HG03342 (cell line): ENCODE measurements around the gene DPYD.
A peak's percentile ranks its signal among the peaks of the same experiment; 100 is the strongest.
"Not testable (repeated sequence)": the region's sequence is repeated elsewhere in the genome, so short reads cannot be mapped to it uniquely, and the experiment has no call there.

Experiments
- ATAC-seq: cut with Tn5 transposase; IDR thresholded peaks from one replicate; pipeline ENCODE4 v1.9.1; 2021; ENCODE audit warnings: mild to moderate bottlenecking, moderate library complexity; ENCODE audit not compliant: unreplicated experiment

Gene DPYD

DNA sequence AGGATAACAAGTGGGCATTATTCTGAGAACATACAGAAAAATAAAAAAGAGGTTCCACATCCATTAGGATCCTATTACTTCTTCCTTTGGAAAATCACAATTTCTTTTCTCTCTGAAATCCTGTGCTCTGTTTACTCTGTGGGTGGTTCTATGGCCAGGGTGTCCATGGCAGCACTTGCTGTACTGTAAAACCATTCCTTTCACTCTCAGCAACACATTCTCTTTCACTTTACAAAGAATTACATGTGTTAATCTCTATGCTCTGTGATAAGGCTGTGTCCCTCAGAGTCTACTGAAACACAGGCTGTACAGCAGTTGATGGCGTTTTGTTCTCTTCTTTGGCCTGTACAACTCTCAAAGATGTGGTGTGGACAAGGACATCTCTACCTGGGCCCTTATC lies 675.2 kb downstream of the DPYD start:
- no peak for ATAC-seq

DNA sequence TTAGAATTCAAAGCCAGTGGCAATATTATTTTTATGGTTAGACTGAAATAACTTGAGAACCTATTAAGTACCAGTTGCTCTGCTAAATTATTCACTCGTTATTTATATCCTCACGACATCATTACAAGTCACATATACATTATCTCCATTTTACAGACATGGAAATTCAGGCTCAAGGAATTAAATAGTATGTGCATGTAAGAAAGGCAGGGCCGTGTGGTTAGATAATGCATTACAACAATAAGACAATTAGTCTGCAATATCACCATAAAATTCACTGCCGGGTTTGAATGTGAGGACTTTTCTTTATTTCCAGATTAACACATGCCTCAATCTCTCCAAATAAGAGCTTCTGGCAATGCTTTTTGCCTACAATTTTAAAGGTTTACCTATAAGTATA lies 675.8 kb downstream of the DPYD start:
- no peak for ATAC-seq

DNA sequence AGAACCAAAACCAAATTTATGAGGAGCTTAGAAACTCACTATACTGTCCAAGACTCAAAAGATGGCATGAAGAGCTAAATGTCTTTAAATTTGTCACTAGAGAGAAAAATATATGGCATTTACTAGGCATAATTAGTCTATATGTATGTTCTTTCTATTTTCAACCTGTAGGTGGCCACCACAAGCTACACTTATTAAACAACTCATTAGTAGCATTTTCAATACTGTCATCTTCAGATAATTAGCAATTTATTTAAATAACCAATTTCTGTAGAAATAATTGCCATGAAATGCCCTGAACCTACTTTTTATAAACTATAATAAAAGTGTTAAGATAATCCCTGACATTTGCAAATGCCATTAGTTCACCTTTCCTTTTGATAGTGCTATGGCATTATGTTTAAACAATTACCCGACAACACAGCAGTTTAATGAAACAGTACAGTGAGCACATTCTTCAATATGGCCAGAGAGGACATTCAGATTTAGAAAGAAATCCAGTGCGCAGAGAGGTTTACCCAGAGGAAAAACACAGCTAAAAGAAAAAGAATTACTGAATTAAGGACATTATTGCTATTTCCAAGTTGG lies 676.8 kb downstream of the DPYD start:
- ATAC-seq = peak; percentile 83

DNA sequence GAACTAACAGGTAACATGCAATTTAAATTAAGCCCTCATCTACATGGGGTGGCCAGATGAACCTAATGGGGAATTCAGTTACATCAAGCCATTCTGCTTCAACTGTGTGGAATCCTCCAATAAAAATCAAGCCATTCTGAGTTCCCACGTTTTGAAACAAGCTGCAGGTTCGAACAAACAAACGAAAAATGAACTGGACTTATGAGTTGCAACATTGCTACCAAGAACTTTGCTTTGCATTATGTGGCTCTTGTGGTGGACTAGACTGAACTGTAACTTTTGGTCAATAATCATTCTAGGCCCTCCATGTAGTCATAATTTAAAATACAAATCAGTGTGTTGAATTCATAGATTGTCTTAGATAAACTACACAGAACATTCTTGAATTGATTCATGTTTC lies 682.0 kb downstream of the DPYD start:
- no peak for ATAC-seq

DNA sequence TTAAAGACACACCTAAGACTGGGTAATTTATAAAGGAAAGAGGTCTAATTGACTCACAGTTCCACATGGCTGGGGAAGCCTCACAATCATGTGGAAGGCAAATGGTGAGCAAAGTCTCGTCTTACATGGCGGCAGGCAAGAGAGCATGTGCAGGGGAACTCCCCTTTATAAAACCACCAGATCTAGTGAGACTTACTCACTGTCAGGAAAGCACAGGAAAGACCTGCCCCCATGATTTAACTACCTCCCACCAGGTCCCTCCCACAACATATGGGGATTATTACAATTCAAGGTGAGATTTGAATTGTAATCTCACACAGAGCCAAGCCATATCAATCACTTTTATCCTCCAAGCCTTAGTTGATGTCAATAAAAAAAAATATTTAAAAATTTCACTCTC lies 689.5 kb downstream of the DPYD start:
- not testable (repeated sequence) for ATAC-seq

DNA sequence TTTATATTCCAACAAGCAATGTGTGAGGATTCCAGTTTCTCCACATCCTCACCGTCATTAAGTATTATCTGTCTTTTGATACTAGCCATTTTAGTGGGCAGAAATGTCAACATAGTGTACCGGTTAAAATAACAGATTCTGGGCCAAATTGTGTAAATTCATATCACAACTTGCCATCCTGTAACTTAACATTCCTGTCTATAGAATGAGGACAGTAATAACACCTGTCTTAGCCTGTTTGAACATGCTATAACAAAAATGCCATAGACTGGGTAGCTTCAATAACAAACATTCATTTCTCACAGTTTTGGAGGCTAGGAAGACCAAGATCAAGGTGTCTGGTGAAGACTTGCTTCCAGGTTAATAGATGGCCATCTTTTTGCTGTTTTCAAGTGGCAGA lies 708.2 kb downstream of the DPYD start:
- no peak for ATAC-seq

DNA sequence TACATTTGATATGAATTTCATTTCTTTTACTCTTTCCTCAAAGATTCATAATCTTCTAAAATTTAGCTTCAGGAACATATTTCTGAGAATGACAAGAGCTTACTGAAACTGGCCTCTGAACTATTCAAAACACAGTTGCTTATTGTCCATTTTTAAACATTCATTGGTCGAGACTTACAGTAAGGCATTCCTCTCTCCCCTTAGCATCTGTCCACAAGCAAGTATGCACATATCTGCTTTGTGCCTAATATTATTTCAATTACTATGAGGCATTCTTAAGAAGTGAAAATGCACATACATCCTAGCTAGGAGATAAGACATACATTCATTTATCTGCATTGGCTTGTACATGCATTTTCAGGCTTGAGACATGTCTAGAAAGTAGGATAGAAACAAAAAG lies 710.5 kb downstream of the DPYD start:
- no peak for ATAC-seq

DNA sequence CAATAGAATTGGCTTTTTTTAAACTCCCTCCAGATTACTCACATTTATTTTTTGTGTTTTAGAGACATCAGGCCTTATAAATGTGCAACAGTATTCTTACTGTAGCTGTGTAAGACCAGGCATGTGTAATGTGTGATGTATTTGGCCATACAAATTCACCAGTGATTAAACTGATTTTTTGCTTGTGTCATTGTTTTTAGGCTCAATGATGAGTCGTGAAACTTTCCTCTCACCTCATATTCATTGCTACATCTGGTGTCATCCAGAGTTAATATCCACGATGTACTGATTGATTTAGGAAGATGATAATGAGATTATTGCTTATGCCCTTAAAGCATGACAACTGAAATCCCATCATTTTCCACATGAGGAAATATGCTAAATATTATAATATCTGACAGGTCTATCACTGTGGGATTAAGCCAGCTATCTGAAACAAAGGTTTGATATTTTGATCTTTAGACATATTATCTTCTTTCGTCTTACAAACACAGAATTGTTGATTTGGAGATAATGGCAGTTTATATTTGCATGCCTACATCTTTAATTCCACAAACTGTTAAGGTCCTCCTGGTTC lies 711.4 kb downstream of the DPYD start:
- ATAC-seq = no peak

DNA sequence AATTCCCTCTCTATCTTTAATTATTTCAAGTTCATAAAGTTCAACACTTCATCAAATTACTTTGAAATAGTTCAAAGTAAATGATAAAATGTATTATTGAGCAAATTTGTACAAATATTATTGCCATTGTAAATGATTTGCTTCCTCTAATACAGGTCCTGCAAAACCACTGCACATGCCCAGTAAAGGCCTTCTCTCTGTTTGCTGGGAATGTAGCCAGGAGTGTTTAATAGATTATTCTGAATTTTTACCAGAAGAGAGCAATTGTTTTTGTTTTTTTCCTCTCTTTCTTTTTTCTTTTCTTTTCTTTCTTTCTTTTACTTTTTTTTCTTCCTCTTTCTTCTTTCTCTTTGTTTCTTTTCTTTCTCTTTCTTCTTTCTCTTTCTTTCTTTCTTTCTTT lies 713.0 kb downstream of the DPYD start:
- no peak for ATAC-seq

DNA sequence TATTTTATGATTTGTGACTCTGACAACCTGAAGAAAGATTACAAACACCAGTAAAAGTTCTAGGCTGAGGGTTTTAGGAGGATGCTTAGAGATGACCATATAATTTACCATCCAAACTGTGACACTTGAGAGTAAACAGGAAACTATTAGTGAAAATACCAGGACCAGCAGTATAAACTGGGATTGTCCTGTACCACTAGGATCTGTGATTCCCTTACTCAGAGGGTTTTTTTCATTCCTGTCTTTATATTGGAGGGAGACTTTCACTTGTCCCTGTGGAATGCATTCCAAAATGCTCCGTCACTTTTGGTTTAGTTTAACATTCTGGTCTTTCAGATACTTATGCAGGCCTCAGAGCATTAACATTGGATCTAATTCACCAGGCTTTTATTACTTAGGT lies 716.4 kb downstream of the DPYD start:
- no peak for ATAC-seq

DNA sequence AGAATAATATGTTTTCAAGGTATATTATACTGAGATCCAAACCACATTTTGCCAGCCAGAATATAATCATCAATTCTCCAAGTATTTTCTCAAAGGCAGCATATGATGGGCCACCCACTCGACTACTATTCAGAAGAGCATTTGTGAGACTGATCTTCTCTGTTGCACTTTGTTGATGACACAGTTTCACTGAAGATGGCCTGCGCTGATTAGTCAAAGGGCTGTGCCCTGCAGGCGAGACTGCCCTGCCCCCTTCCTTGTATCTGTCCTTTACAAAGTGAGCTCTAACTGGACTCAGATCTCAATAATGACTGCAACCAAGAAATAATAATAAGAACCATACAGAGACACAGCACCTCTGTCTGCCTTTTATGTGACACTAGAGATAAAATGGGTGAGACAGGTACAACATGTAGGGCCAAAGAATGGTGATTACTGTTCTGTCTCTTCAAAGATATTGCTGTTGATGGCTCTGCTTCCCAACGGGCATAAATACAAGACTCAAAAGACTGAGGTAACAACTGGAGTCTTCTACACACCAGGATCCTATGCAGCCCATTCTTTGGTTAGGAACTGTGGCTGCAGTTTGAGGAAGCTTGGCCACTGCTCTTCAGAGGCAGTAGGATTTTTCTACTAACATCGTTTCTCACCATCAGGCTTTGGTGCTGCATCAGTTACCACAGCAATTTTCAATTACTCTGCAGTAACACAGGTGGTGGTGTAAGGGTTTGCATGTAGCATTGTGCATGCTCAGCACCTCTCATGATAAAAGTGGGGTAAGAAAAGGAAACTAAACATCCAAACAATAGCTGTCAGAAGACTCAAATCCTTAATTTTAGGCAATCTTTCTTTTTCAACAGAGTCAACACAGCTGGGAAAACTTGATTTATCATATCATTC lies 718.1 kb downstream of the DPYD start:
- ATAC-seq = no peak

DNA sequence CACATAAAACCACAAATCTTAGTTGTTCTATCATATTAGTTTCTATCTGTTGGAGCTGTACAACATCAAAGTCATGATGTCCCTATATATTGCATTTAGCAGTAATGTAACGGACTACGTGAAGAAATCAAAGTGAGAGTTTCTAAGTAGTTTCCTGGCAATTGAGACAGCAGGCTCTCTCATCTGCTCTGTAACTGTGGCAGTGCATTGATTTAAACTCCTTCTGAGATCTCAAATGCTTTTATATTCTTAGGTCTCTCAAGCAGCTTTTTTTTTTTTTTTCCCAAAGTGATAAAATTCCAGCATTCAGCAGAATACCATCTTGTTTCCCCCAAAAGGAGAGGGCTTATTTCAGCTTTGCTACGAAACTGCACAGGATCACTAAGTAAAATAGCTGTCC lies 719.2 kb downstream of the DPYD start:
- no peak for ATAC-seq

DNA sequence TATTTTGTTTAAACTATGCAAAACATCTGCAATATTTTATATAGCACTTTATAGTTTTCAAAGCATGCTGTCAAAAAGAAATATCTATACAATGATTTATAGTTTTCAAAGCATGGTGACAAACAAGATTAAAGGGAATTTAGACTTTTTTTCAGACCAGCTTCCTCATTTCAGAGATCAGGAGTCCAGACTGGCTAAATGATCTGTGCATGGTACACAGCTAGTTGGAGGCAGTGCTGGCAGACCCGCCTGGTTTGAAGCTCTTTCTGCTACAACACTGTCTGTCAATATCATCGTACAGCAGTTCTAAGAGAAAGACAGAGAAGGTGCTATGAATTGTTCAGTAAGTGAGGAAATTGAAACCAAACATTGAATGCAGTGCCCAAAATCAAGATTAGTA lies 720.2 kb downstream of the DPYD start:
- no peak for ATAC-seq

DNA sequence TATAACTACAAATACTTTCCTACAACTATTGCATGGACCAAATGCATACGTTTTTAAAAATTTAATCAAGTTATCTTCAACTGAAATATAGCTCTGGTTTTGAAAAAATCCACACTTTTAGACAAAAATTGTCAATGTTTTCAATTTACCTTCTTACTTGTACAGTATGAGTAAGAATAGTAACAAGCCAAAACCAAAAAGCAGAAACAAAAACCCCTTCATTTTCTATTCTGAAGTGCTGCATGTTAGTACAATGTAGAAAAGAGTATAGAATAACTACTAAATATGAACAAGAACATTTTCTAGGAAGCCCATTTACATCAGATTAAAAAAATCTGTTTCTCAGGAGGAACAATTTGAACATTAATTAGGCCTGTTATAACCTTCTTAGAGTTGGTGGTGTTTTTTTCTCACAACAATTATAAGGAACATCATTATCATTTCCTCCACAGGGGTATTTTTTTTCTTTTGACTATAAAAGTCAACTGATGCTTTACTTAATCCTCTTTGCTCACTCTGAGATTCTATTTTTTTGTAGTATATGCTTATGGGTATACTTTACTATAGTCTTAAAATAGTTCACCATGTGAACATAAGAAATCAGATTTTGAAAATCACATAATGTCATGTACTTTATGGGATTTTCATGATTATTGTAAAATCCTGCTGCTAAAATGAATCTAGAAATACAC lies 723.9 kb downstream of the DPYD start:
- no peak for ATAC-seq

DNA sequence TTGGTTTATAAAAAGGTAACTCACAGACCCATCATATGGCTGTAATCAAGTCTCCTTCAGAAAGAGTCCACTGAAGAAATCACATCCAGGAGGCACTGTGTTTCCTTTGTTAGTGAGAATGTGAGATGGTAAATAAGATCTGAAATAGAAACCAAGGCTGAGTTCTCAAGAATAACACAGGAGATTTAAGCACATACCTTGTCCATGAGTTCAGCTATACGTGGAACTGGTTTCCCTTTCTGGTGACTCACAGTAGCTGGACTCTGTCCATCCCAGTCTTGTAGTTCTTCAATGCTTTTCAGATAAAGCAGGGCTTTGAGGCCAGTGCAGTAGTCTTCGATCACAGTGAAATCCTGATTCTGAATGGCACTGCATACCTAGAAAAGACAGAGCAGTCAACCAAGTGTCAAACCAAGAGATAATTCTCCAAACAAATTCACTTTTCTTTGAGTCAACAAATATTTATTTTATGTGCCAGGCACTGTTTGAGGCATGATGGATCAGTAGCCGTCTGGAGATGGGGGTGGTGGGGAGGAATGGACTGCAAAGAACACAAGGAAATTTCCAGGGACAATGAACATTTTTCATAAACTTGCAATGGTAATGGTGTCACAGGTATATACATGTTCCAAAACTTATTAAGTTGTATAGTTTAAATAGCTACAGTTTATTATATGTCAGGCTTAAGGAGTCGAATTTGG lies 727.8 kb downstream of the DPYD start:
- ATAC-seq = no peak

DNA sequence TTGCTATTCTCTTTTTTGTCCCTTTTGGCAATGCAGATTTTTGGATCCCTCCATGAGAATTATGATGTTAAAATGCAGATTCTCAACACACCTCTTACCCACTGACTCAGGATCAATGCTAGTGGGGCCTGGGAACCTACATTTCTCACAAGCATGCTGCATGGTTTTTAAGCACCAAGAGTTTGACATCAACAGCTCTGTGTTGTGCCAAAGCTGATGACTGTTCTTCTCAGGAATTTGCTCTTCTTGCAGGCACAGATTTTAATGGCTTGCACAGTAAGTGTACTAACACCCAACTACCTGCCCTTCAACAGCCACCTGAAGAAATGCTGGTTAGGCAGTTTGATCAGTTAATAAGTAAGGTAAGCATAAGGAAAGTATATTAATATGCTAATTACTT lies 730.5 kb downstream of the DPYD start:
- no peak for ATAC-seq

DNA sequence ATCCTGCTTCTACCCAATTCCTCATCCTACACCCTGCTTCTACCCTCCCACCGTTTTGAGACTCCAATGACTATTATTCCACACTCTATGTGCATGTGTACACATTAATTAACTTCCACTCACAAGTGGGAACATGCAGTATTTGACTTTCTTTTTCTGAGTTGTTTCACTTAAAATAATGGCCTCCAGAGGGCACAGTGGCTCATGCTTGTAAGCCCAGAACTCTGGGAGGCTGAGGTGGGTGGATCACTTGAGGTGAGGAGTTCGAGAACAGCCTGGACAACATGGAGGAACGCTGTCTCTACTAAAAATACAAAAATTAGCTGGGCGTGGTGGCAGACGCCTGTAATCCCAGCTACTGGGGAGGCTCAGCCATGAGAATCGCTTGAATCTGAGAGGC lies 734.5 kb downstream of the DPYD start:
- no peak for ATAC-seq

DNA sequence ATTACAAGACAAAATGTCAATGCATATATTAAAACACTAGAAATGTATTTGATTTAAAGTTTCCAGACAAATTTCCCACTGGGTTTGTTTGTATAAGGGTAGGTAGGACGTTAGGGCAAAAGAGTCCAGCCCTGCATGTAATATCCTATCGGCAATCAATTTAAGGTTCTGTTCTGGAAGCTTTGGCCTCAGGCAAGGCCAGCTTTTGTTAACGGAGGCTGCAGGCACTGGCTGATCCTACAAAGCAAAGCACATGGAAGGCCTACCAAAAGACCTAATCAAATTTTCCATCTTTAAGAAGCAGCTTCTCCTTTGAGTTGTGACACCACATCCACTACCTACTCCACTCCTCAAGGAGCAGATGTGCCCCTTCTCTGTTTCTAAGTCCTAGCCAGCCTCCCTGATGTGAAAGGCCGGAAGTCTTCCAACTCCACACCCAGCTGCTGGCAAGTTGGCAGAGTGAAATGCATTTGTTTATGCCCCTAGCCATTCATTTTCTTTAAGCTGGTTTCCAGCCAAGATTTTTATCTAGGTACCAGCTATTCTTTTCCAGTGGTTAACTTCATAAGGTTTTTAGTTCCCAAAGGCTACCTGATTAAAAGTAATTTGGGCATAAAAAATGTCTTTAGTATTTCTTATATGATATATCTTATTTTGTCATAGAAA lies 746.7 kb downstream of the DPYD start:
- ATAC-seq = no peak

DNA sequence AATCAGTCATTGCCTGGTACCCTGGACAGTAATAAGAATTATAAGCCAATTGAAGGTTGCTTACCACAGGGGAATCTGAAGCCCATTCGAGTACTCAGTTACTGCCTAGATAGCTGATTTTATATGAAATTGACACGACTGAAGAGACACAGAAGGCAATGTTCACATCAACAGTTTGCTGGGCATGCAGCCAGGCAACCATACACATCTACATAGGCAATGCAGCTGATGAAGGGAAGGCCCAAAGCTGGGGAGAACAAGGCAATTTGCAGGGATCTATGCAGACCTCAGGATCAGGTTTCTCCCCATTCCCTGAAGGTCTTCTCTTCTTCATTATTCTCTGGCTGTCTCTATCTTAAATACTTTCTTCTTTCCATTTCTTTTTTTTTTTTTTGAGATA lies 750.5 kb downstream of the DPYD start:
- ATAC-seq = no peak

DNA sequence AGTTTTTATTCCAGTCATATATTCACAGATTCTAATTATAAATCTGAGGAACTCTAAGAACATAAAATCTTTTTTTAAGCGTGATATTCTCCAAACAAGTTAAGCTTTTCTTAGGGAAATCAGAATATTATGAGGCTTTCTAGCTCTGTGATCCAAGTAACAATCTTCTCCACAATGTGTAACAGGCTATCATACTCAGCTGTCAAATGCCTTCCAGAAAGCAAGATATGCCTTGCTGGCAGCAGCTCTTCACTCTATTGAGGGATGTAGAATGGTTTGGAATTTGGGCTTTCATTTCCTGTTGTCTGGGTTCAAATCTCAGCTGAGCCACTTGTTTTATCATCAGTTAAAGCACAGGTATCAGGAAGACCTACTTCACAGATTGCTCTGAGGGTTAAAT lies 752.8 kb downstream of the DPYD start:
- ATAC-seq = no peak

DNA sequence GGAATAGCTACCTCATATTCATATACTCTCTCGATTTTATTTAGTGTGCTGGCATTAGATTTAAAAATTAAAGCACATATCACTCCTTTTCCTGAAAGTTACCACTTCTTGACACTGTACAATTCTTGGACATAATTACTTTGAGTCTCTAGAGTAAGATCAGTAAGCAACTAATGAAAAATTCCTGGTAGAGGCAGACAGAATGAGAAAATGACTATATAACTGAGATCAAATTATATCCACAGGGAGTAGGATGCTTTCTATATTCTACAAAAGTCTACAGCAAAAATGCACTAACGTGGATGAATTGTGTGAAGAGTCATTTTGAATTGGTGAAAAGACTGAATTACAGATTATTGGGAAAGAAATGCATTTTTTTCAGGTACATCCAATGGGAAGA lies 753.6 kb downstream of the DPYD start:
- no peak for ATAC-seq
